CD8-positive, alpha-beta memory T cell (primary cell): ENCODE results near the gene LENG8. TPM values are rescaled to one million over a fixed set of nuclear protein-coding genes. Genes with fewer than 3 reads are reported as not detected.
"Not testable (repeated sequence)": the region's sequence is repeated elsewhere in the genome, so short reads cannot be mapped to it uniquely, and the experiment has no call there.

Experiments
- CTCF ChIA-PET: fragments of 350-600 bp; sonication (Branson Sonifier 250); formaldehyde crosslinking; loops from one replicate; lab custom pipeline; 2021; ENCODE audit warnings: antibody characterized with exemption; lab: Charles Lee
- POLR2A ChIA-PET: fragments of 350-600 bp; sonication (Branson Sonifier 250); formaldehyde crosslinking; loops from one replicate; lab custom pipeline; 2021; ENCODE audit warnings: antibody characterized with exemption; lab: Charles Lee
- DNase-seq, 5 donors: peaks; one replicate each; pipeline versions ENCODE4 v3.0.0 to v3.0.0-alpha.2; 2020 to 2022; ENCODE audit warnings: mixed read lengths in 1 of 5
- H3K27ac ChIP-seq: one replicate; pipeline ENCODE4 v1.7.0; 2013; ENCODE audit warnings: low read depth, mild to moderate bottlenecking, low read length, moderate library complexity
- H3K27me3 ChIP-seq: 2 replicates; pipeline ENCODE4 v1.7.0; 2013; ENCODE audit warnings: low read length, mild to moderate bottlenecking; ENCODE audit not compliant: insufficient read depth, poor library complexity, severe bottlenecking
- H3K36me3 ChIP-seq: 2 replicates; pipeline ENCODE4 v1.7.0; 2013; ENCODE audit warnings: mild to moderate bottlenecking, low read length, moderate library complexity; ENCODE audit not compliant: insufficient read depth
- H3K4me1 ChIP-seq: 2 replicates; pipeline ENCODE4 v1.7.0; 2013; ENCODE audit warnings: mild to moderate bottlenecking, low read length, moderate library complexity; ENCODE audit not compliant: insufficient read depth
- H3K4me3 ChIP-seq: 2 replicates; pipeline ENCODE4 v1.7.0; 2013; ENCODE audit warnings: mild to moderate bottlenecking, low read length
- H3K9me3 ChIP-seq: 2 replicates; pipeline ENCODE4 v1.7.0; 2013; ENCODE audit warnings: mild to moderate bottlenecking, low read length
- H3K27ac Mint-ChIP-seq, 8 donors: one replicate each; pipeline ENCODE4 v1.8.0; 2020 to 2021; ENCODE audit warnings: mixed read lengths in 8 of 8, mild to moderate bottlenecking in 6 of 8, inconsistent platforms in 3 of 8, moderate library complexity in 3 of 8
- H3K27me3 Mint-ChIP-seq, 2 donors: one replicate each; pipeline ENCODE4 v1.8.0; 2020 to 2021; ENCODE audit warnings: mixed read lengths in 2 of 2, mild to moderate bottlenecking in 1 of 2, moderate library complexity in 1 of 2
- H3K36me3 Mint-ChIP-seq, 3 donors: one replicate each; pipeline ENCODE4 v1.8.0; 2020 to 2021; ENCODE audit warnings: mixed read lengths in 3 of 3, inconsistent platforms in 1 of 3, mild to moderate bottlenecking in 1 of 3
- H3K4me1 Mint-ChIP-seq, 3 donors: one replicate each; pipeline ENCODE4 v1.8.0; 2020 to 2021; ENCODE audit warnings: mixed read lengths in 3 of 3, inconsistent platforms in 1 of 3, mild to moderate bottlenecking in 1 of 3
- H3K4me3 Mint-ChIP-seq, 7 donors: one replicate each; pipeline ENCODE4 v1.8.0; 2020 to 2021; ENCODE audit warnings: mixed read lengths in 7 of 7, mild to moderate bottlenecking in 6 of 7, moderate library complexity in 4 of 7, inconsistent platforms in 2 of 7
- H3K9me3 Mint-ChIP-seq, 5 donors: one replicate each; pipeline ENCODE4 v1.8.0; 2020 to 2022; ENCODE audit warnings: mixed read lengths in 5 of 5, mild to moderate bottlenecking in 3 of 5, moderate library complexity in 2 of 5, inconsistent platforms in 1 of 5
- polyA plus RNA-seq: library from polyadenylated mRNA; unstranded; fragments of 300-500 nt; fragmentation: Illumina TruSeq; gene quantifications from one replicate; pipeline ENCODE4 v1.2.3, GENCODE V29; 2021
- total RNA-seq, 2 experiments: library from RNA; stranded (reverse); gene quantifications; one replicate each; pipeline ENCODE4 v1.2.3, GENCODE V29; 2021

LENG8 gene
- total and polyA plus RNA-seq, 3 experiments from 2014 or later = 8.0 to 144 (median 132) TPM

GRCh38 chr19:54482889-54483288 lies 33.9 kb downstream of the LENG8 start:
- H3K4me3 Mint-ChIP-seq = no peak overlapping the region

GRCh38 chr19:54484451-54484850 lies 35.5 kb downstream of the LENG8 start:
- Mint-ChIP-seq H3K4me1 (peaks cover 10 to 17% (median 17%) of the 10 kb centered on the region in 3 donors), H3K36me3 (no peaks in the 10 kb centered on the region), H3K27ac (no peak overlapping the region), H3K9me3 (no peaks in the 10 kb centered on the region), H3K4me3 (no peak overlapping the region), H3K27me3 (peaks cover 12 to 26% of the 10 kb centered on the region in 2 donors)
- DNase-seq = no peak
- Histone ChIP-seq H3K4me3 (no peak overlapping the region), H3K9me3 (no peaks in the 10 kb centered on the region), H3K27me3 (no peaks in the 10 kb centered on the region), H3K4me1 (peaks cover 6% of the 10 kb centered on the region), H3K36me3 (no peaks in the 10 kb centered on the region), H3K27ac (no peak overlapping the region)
- CTCF ChIA-PET = no interaction called here
- POLR2A ChIA-PET = no interaction called here

More at GRCh38 chr19:54482889-54483288, 33.9 kb downstream of the LENG8 start:
- no peak for DNase-seq
- ChIA-PET CTCF (interaction anchor here (1.0 to 1.8 kb wide), 2 partner anchors 15 to 1021 kb away, joined by 3 to 4 read pairs; no protein-coding TSS in a partner anchor), POLR2A (no interaction called here)
- H3K27me3 Mint-ChIP-seq = peaks cover 12 to 33% of the 10 kb centered on the region in 2 donors
- Histone ChIP-seq H3K4me3 (no peak overlapping the region), H3K27me3 (no peaks in the 10 kb centered on the region), H3K36me3 (no peaks in the 10 kb centered on the region), H3K27ac (no peak overlapping the region), H3K4me1 (peaks cover 6% of the 10 kb centered on the region), H3K9me3 (no peaks in the 10 kb centered on the region)
- peaks cover 13 to 17% (median 17%) of the 10 kb centered on the region in 3 donors for H3K4me1 Mint-ChIP-seq
- H3K27ac Mint-ChIP-seq = no peak overlapping the region
- no peaks in the 10 kb centered on the region for H3K36me3 Mint-ChIP-seq
- H3K9me3 Mint-ChIP-seq = no peaks in the 10 kb centered on the region

- no peaks in the 10 kb centered on the region for H3K27me3 ChIP-seq
- POLR2A ChIA-PET = no interaction called here
- no peaks in the 10 kb centered on the region for H3K9me3 ChIP-seq
- peaks cover 6% of the 10 kb centered on the region for H3K4me1 ChIP-seq
- peaks cover 10 to 17% (median 17%) of the 10 kb centered on the region in 3 donors for H3K4me1 Mint-ChIP-seq
- no peaks in the 10 kb centered on the region for H3K36me3 Mint-ChIP-seq
- H3K27ac ChIP-seq = no peak overlapping the region
- H3K36me3 ChIP-seq = no peaks in the 10 kb centered on the region
- DNase-seq = no peak
- peaks cover 12 to 24% of the 10 kb centered on the region in 2 donors for H3K27me3 Mint-ChIP-seq
- CTCF ChIA-PET = interaction anchor here (0.6 kb wide), 1 partner anchor 194 kb away, joined by 3 read pairs; no protein-coding TSS in a partner anchor
- no peak overlapping the region for H3K4me3 ChIP-seq
- H3K4me3 Mint-ChIP-seq = peak overlapping the region in 1 of 7 donors; percentile 81
- H3K9me3 Mint-ChIP-seq = no peaks in the 10 kb centered on the region
- H3K27ac Mint-ChIP-seq = no peak overlapping the region
Observed at GRCh38 chr19:54485851-54486250, 36.9 kb downstream of the LENG8 start.

GRCh38 chr19:54489341-54489740 lies 40.3 kb downstream of the LENG8 start:
- Mint-ChIP-seq H3K4me3 (no peak overlapping the region), H3K36me3 (no peaks in the 10 kb centered on the region), H3K27ac (no peak overlapping the region), H3K9me3 (no peaks in the 10 kb centered on the region), H3K4me1 (peaks cover 0 to 3% (median 3%) of the 10 kb centered on the region in 3 donors), H3K27me3 (peaks cover 6 to 29% of the 10 kb centered on the region in 2 donors)
- no peak for DNase-seq
- H3K4me1 ChIP-seq = no peaks in the 10 kb centered on the region
- no peak overlapping the region for H3K4me3 ChIP-seq
- H3K27me3 ChIP-seq = no peaks in the 10 kb centered on the region
- no peak overlapping the region for H3K27ac ChIP-seq
- H3K36me3 ChIP-seq = no peaks in the 10 kb centered on the region
- no peaks in the 10 kb centered on the region for H3K9me3 ChIP-seq
- ChIA-PET POLR2A (no interaction called here), CTCF (no interaction called here)

GRCh38 chr19:54489766-54490165 lies 40.8 kb downstream of the LENG8 start:
- Mint-ChIP-seq H3K27ac (no peak overlapping the region), H3K4me3 (no peak overlapping the region), H3K36me3 (no peaks in the 10 kb centered on the region), H3K27me3 (peaks cover 4 to 29% of the 10 kb centered on the region in 2 donors), H3K4me1 (peaks cover 0 to 3% (median 3%) of the 10 kb centered on the region in 3 donors), H3K9me3 (no peaks in the 10 kb centered on the region)
- Histone ChIP-seq H3K4me3 (no peak overlapping the region), H3K36me3 (no peaks in the 10 kb centered on the region), H3K4me1 (no peaks in the 10 kb centered on the region), H3K27me3 (no peaks in the 10 kb centered on the region), H3K9me3 (no peaks in the 10 kb centered on the region), H3K27ac (no peak overlapping the region)
- POLR2A ChIA-PET = no interaction called here
- CTCF ChIA-PET = no interaction called here
- DNase-seq = no peak

GRCh38 chr19:54492568-54492967 lies 43.6 kb downstream of the LENG8 start:
- CTCF ChIA-PET = no interaction called here
- Histone ChIP-seq H3K36me3 (no peaks in the 10 kb centered on the region), H3K4me3 (no peak overlapping the region), H3K9me3 (no peaks in the 10 kb centered on the region), H3K27ac (no peak overlapping the region), H3K27me3 (no peaks in the 10 kb centered on the region), H3K4me1 (no peaks in the 10 kb centered on the region)
- Mint-ChIP-seq H3K9me3 (no peaks in the 10 kb centered on the region), H3K27me3 (peaks cover 0 to 38% of the 10 kb centered on the region in 2 donors), H3K4me3 (no peak overlapping the region), H3K4me1 (peaks cover 2 to 6% (median 4%) of the 10 kb centered on the region in 3 donors), H3K36me3 (no peaks in the 10 kb centered on the region), H3K27ac (no peak overlapping the region)
- no peak for DNase-seq
- POLR2A ChIA-PET = no interaction called here

- H3K9me3 Mint-ChIP-seq, H3K4me1 ChIP-seq, H3K9me3 ChIP-seq, H3K4me3 Mint-ChIP-seq, H3K27me3 ChIP-seq, H3K27ac Mint-ChIP-seq, H3K4me3 ChIP-seq, H3K27ac ChIP-seq, DNase-seq, CTCF ChIA-PET, POLR2A ChIA-PET, H3K36me3 ChIP-seq, H3K36me3 Mint-ChIP-seq: not testable (repeated sequence)
- Mint-ChIP-seq H3K4me1 (peaks cover 7 to 11% (median 8%) of the 10 kb centered on the region in 3 donors), H3K27me3 (peaks cover under 1 to 42% of the 10 kb centered on the region in 2 donors)
Observed at GRCh38 chr19:54493056-54493455, 44.1 kb downstream of the LENG8 start.

GRCh38 chr19:54493967-54494585 lies 45.1 kb downstream of the LENG8 start:
- H3K36me3 Mint-ChIP-seq = no peaks in the 10 kb centered on the region
- H3K27ac Mint-ChIP-seq = no peak overlapping the region
- Histone ChIP-seq H3K27ac (no peak overlapping the region), H3K36me3 (no peaks in the 10 kb centered on the region), H3K4me3 (no peak overlapping the region), H3K4me1 (peaks cover 5% of the 10 kb centered on the region), H3K27me3 (no peaks in the 10 kb centered on the region), H3K9me3 (no peaks in the 10 kb centered on the region)
- ChIA-PET POLR2A (no interaction called here), CTCF (no interaction called here)
- DNase-seq = no peak
- H3K4me1 Mint-ChIP-seq = peaks cover 15 to 17% (median 15%) of the 10 kb centered on the region in 3 donors
- H3K9me3 Mint-ChIP-seq = no peaks in the 10 kb centered on the region
- H3K27me3 Mint-ChIP-seq = peaks cover 2 to 45% of the 10 kb centered on the region in 2 donors
- no peak overlapping the region for H3K4me3 Mint-ChIP-seq
